ENCODE results near the gene NID1. TPM values are rescaled to one million over a fixed set of nuclear protein-coding genes. Genes with fewer than 3 reads are reported as not detected.

Gene NID1
- total and polyA plus RNA-seq, 2 of the 4 experiments (the other 2 are of a cell fraction): 21.9 to 83.3 TPM

- TF ChIP-seq ELK1 (IDR thresholded peaks at IDR 0.05; ENCODE audit: borderline replicate concordance, low read depth, low read length): no peak
Measured at GRCh38 chr1:236111527-236112331, 46.8 kb upstream of the NID1 start (continued).

- H3K27me3 ChIP-seq (ENCODE audit: control insufficient read depth, insufficient read depth, low read length): no peaks in the 10 kb centered on the region; the same call in 1 of the 2 replicates
- BruUV-seq (replicated peaks): no TSS peak
- H3K79me1 ChIP-seq (ENCODE audit: low read depth in 1 of 2, low read length in 2 of 2): no peaks in the 10 kb centered on the region
- H2BK120ac ChIP-seq (ENCODE audit: low read depth, low read length): no peak overlapping the region
- intact Hi-C loops (cut with micrococcal nuclease): loop anchor here (10.0 kb wide), 1 partner anchor 235 kb away; no protein-coding TSS in a partner anchor
- TF ChIP-seq POLR2A (IDR thresholded peaks at IDR 0.05; ENCODE audit: low read depth, low read length): no peak
- no peak for TF ChIP-seq BHLHE40 (IDR thresholded peaks at IDR 0.05; ENCODE audit: low read depth, low read length)
- TF ChIP-seq ELK1 (IDR thresholded peaks at IDR 0.05; ENCODE audit: borderline replicate concordance, low read depth, low read length): no peak
- H3K9me3 ChIP-seq (ENCODE audit: control insufficient read depth, insufficient read depth, low read length): no peaks in the 10 kb centered on the region
- no peak for DNase-seq
- no peak overlapping the region for H3K56ac ChIP-seq (ENCODE audit: extremely low read depth, insufficient read depth, low read length)
- no peak overlapping the region for H4K5ac ChIP-seq (ENCODE audit: low read depth, low read length)
- H2AFZ ChIP-seq (replicated peaks; ENCODE audit: low read length, poor library complexity): no peak overlapping the region
- no peak overlapping the region for H3K4ac ChIP-seq (ENCODE audit: low read depth, low read length)
- H2AK9ac ChIP-seq (replicated peaks; ENCODE audit: low read depth, low read length, poor library complexity): no peak overlapping the region
- H2AK5ac ChIP-seq (ENCODE audit: low read depth, low read length): no peak overlapping the region
- in situ Hi-C loops (cut with MboI; ENCODE audit: low sequenced_read_pairs): loop anchor here (5.0 to 25.0 kb wide), 3 partner anchors 185 to 1277 kb away; no protein-coding TSS in a partner anchor
- no peak overlapping the region for H2BK5ac ChIP-seq (ENCODE audit: low read depth, low read length, poor library complexity, severe bottlenecking)
- no peaks in the 10 kb centered on the region for H3K4me1 ChIP-seq (ENCODE audit: control insufficient read depth, insufficient read depth, low read length)
- H3K14ac ChIP-seq (replicated peaks; ENCODE audit: low read depth, low read length): no peak overlapping the region
- H3K36me3 ChIP-seq (ENCODE audit: control insufficient read depth, insufficient read depth, low read length): no peaks in the 10 kb centered on the region
- H3K18ac ChIP-seq (ENCODE audit: low read depth, low read length): no peak overlapping the region
- no peaks in the 10 kb centered on the region for H3K9me1 ChIP-seq (ENCODE audit: insufficient read depth, low read length)
- dilution Hi-C loops (cut with HindIII; ENCODE audit: low sequenced_read_pairs, unreplicated experiment): no loop called here
- H2BK15ac ChIP-seq (ENCODE audit: low read depth, low read length): no peak overlapping the region
- no peak overlapping the region for H3K27ac ChIP-seq (ENCODE audit: insufficient read depth, low read length)
- H3K23ac ChIP-seq (ENCODE audit: low read depth, low read length): no peak overlapping the region
- H4K8ac ChIP-seq (ENCODE audit: low read depth in 2 of 2, low read length in 2 of 2): no peak overlapping the region
- no peak overlapping the region for H2BK20ac ChIP-seq (ENCODE audit: low read depth, low read length)
- no peak overlapping the region for H3K9ac ChIP-seq (ENCODE audit: low read depth, low read length)
- CTCF ChIA-PET: interaction anchor here (0.6 kb wide), 1 partner anchor 366 kb away, joined by 3 read pairs; no protein-coding TSS in a partner anchor
- no peaks in the 10 kb centered on the region for H4K20me1 ChIP-seq (ENCODE audit: insufficient read depth, low read length)
- H3K4me2 ChIP-seq (ENCODE audit: low read depth, low read length): no peak overlapping the region
- H3K4me3 ChIP-seq (ENCODE audit: insufficient read depth, low read depth, low read length): no peak overlapping the region
- H4K91ac ChIP-seq (ENCODE audit: insufficient read depth, low read depth, low read length): no peak overlapping the region
- WGBS, 2 experiments (ENCODE audit: extremely low coverage in 2 of 2, insufficient read length in 1 of 2): 90% methylated on average over 6 of the region's 13 CpGs; no CpG with 5 or more reads in 1 of the 2 experiments
- POLR2A ChIA-PET (ENCODE audit: unreplicated experiment): no interaction called here
- ATAC-seq (ENCODE audit: low read depth): no peak
Measured at GRCh38 chr1:236110137-236110536, 45.2 kb upstream of the NID1 start.
